H9 (cell line): Measurements from ENCODE around the gene ELAPOR1. TPM values are rescaled to one million over a fixed set of nuclear protein-coding genes. Genes with fewer than 3 reads are reported as not detected.

Source experiments
- DNase-seq: peaks from one replicate; pipeline ENCODE4 v3.0.0-alpha.2; 2017
- H2AFZ ChIP-seq: one replicate; pipeline ENCODE4 v1.6.1; 2013; ENCODE audit warnings: mild to moderate bottlenecking, low read length, control low read depth, moderate library complexity
- H2AK5ac ChIP-seq: 2 replicates; pipeline ENCODE4 v1.6.1; 2013; ENCODE audit warnings: low read length, control low read depth, mixed read lengths; ENCODE audit not compliant: insufficient read length
- H2BK120ac ChIP-seq: one replicate; pipeline ENCODE4 v1.6.1; 2013; ENCODE audit warnings: low read depth, mild to moderate bottlenecking, low read length, control low read depth, inconsistent platforms; ENCODE audit not compliant: poor library complexity, severe bottlenecking
- H2BK12ac ChIP-seq: 2 replicates; pipeline ENCODE4 v1.6.1; 2013; ENCODE audit warnings: low read length, control low read depth, mixed read lengths, low read depth; ENCODE audit not compliant: insufficient read length
- H2BK15ac ChIP-seq: 2 replicates; pipeline ENCODE4 v1.6.1; 2013; ENCODE audit warnings: low read depth, low read length, control low read depth
- H2BK20ac ChIP-seq: one replicate; pipeline ENCODE4 v1.6.1; 2013; ENCODE audit warnings: low read depth, mild to moderate bottlenecking, low read length, control low read depth, inconsistent platforms; ENCODE audit not compliant: poor library complexity, severe bottlenecking
- H2BK5ac ChIP-seq: 2 replicates; pipeline ENCODE4 v1.6.1; 2013; ENCODE audit warnings: low read length, control low read depth, mixed read lengths; ENCODE audit not compliant: insufficient read length
- H3K14ac ChIP-seq: 2 replicates; pipeline ENCODE4 v1.6.1; 2013; ENCODE audit warnings: low read length, control low read depth; ENCODE audit not compliant: insufficient read depth
- H3K18ac ChIP-seq: 2 replicates; pipeline ENCODE4 v1.6.1; 2013; ENCODE audit warnings: low read depth, mild to moderate bottlenecking, mixed read lengths, low read length, control low read depth; ENCODE audit not compliant: insufficient read length
- H3K23ac ChIP-seq: 2 replicates; pipeline ENCODE4 v1.6.1; 2013; ENCODE audit warnings: low read length, control low read depth, mixed read lengths, low read depth; ENCODE audit not compliant: insufficient read length
- H3K23me2 ChIP-seq: 2 replicates; pipeline ENCODE4 v1.6.1; 2013; ENCODE audit warnings: low read depth, mild to moderate bottlenecking, mixed read lengths, low read length, control low read depth; ENCODE audit not compliant: insufficient read length, poor library complexity, severe bottlenecking
- H3K27ac ChIP-seq: 2 replicates; pipeline ENCODE4 v1.5.1; 2013; ENCODE audit warnings: low read length, control low read depth, mixed read lengths, low read depth; ENCODE audit not compliant: insufficient read length
- H3K27me3 ChIP-seq: 2 replicates; pipeline ENCODE4 v1.6.1; 2013; ENCODE audit warnings: low read length, control low read depth, inconsistent platforms; ENCODE audit not compliant: insufficient read depth
- H3K4ac ChIP-seq: 2 replicates; pipeline ENCODE4 v1.6.1; 2013; ENCODE audit warnings: low read depth, mild to moderate bottlenecking, control low read depth, inconsistent platforms, low read length, moderate library complexity
- H3K4me1 ChIP-seq: 2 replicates; pipeline ENCODE4 v1.6.1; 2013; ENCODE audit warnings: low read length, control low read depth, inconsistent platforms; ENCODE audit not compliant: insufficient read depth
- H3K4me2 ChIP-seq: 2 replicates; pipeline ENCODE4 v1.6.1; 2013; ENCODE audit warnings: low read length, control low read depth, mixed read lengths; ENCODE audit not compliant: insufficient read length, insufficient read depth
- H3K56ac ChIP-seq: 2 replicates; pipeline ENCODE4 v1.6.1; 2013; ENCODE audit warnings: low read depth, mild to moderate bottlenecking, mixed read lengths, low read length, control low read depth; ENCODE audit not compliant: insufficient read length
- H3K79me1 ChIP-seq: 2 replicates; pipeline ENCODE4 v1.6.1; 2013; ENCODE audit warnings: low read depth, mild to moderate bottlenecking, moderate library complexity, low read length, control low read depth, inconsistent platforms; ENCODE audit not compliant: insufficient read depth, poor library complexity, severe bottlenecking
- H3K79me2 ChIP-seq: 2 replicates; pipeline ENCODE4 v1.6.1; 2013; ENCODE audit warnings: low read length, control low read depth, inconsistent platforms; ENCODE audit not compliant: insufficient read depth
- H3K9ac ChIP-seq: 2 replicates; pipeline ENCODE4 v1.6.1; 2013; ENCODE audit warnings: low read length, control low read depth, mixed read lengths; ENCODE audit not compliant: insufficient read length; ENCODE audit errors: extremely low read depth
- H3K9me3 ChIP-seq: one replicate; pipeline ENCODE4 v1.6.1; 2013; ENCODE audit warnings: low read depth, low read length, inconsistent platforms; ENCODE audit not compliant: control insufficient read depth
- H3T11ph ChIP-seq: one replicate; pipeline ENCODE4 v1.6.1; 2013; ENCODE audit warnings: mild to moderate bottlenecking, low read length, control low read depth, inconsistent platforms
- H4K20me1 ChIP-seq: one replicate; pipeline ENCODE4 v1.6.1; 2013; ENCODE audit not compliant: control insufficient read depth, insufficient read length, insufficient read depth
- H4K5ac ChIP-seq: 2 replicates; pipeline ENCODE4 v1.6.1; 2013; ENCODE audit warnings: low read depth, mild to moderate bottlenecking, mixed read lengths, low read length, control low read depth; ENCODE audit not compliant: insufficient read length
- H4K8ac ChIP-seq: replicated peaks from 2 replicates; pipeline ENCODE4 v1.6.1; 2013; ENCODE audit warnings: low read length, control low read depth, mixed read lengths, low read depth; ENCODE audit not compliant: insufficient read length
- H4K91ac ChIP-seq: 2 replicates; pipeline ENCODE4 v1.6.1; 2013; ENCODE audit warnings: low read depth, mild to moderate bottlenecking, moderate library complexity, mixed read lengths, low read length, control low read depth; ENCODE audit not compliant: insufficient read length
- H3K27ac Mint-ChIP-seq, 3 experiments: 2 replicates in 2 of 3; 3 replicates in 1 of 3; pipeline ENCODE4 v1.8.0; 2020 to 2021; ENCODE audit warnings: mixed read lengths in 3 of 3, mild to moderate bottlenecking in 1 of 3, moderate library complexity in 1 of 3
- H3K27me3 Mint-ChIP-seq: 2 replicates; pipeline ENCODE4 v1.8.0; 2021; ENCODE audit warnings: low read depth, mild to moderate bottlenecking, moderate library complexity, mixed read lengths
- H3K36me3 Mint-ChIP-seq, 3 experiments: 2 replicates in 2 of 3; 3 replicates in 1 of 3; pipeline ENCODE4 v1.8.0; 2020 to 2021; ENCODE audit warnings: low read depth in 3 of 3, mixed read lengths in 3 of 3; ENCODE audit not compliant: insufficient read depth in 1 of 3
- H3K4me1 Mint-ChIP-seq, 2 experiments: 2 replicates each; pipeline ENCODE4 v1.8.0; 2020; ENCODE audit warnings: mixed read lengths in 2 of 2
- H3K4me3 Mint-ChIP-seq, 2 experiments: 2 replicates in 1 of 2; 3 replicates in 1 of 2; pipeline ENCODE4 v1.8.0; 2020 to 2021; ENCODE audit warnings: mild to moderate bottlenecking in 2 of 2, mixed read lengths in 2 of 2, moderate library complexity in 1 of 2
- H3K9me3 Mint-ChIP-seq, 2 experiments: 2 replicates in 1 of 2; 3 replicates in 1 of 2; pipeline ENCODE4 v1.8.0; 2020; ENCODE audit warnings: mild to moderate bottlenecking in 2 of 2, mixed read lengths in 2 of 2, moderate library complexity in 1 of 2
- WGBS: extraction: QIAGEN DNeasy Blood & Tissue Kit; methylation state at CpG from one replicate; pipeline ENCODE4 v1.1.7; 2013; ENCODE audit warnings: missing lambda C conversion rate, low lambda C conversion rate, mixed read lengths; ENCODE audit not compliant: insufficient read length; ENCODE audit errors: extremely low coverage; 5-methylcytosine and 5-hydroxymethylcytosine counted together
- total RNA-seq: library from RNA; stranded (reverse); gene quantifications from 2 replicates; pipeline ENCODE4 v1.2.1, GENCODE V29; 2021
- TF ChIP-seq, protein P1 (sequence below): fragments of 200-600 bp; sonication (generic); conservative IDR thresholded peaks from 3 replicates; pipeline ENCODE4 v1.8.0; 2021; ENCODE audit warnings: antibody characterized with exemption, mild to moderate bottlenecking

The ELAPOR1 gene
- total RNA-seq, 1 experiment from 2014 or later: 0.55 TPM

DNA sequence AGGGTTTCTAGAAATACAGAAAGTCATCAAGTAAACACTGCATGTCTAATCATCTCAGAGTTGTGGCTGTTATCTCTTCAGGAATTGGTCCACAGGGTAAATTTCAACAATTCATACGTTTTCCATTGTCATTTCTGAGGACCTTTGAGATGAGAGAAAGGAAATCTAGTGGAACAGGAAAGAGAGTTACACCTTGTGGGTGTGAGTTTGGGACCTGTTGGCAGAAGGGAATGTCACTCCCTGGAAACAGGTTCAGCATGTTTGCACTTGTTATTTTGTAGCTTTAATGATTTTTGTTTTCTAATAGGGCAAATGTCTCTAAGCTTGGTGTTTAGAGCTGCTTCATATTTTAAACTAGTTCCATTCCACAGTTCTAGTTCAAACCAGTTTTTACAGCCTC is 17.8 kb upstream of the ELAPOR1 start:
- Histone ChIP-seq H4K20me1 (no peaks in the 10 kb centered on the region), H2AK5ac (no peak overlapping the region), H3K79me1 (no peaks in the 10 kb centered on the region), H4K91ac (no peak overlapping the region), H2BK15ac (no peak overlapping the region), H3K23me2 (peaks cover 10% of the 10 kb centered on the region), H3K9ac (no peak overlapping the region), H3K27me3 (no peaks in the 10 kb centered on the region), H3T11ph (no peak overlapping the region), H4K5ac (no peak overlapping the region), H3K4ac (no peak overlapping the region), H4K8ac (no peak overlapping the region), H2BK12ac (no peak overlapping the region), H3K14ac (no peak overlapping the region), H3K79me2 (peaks cover 5% of the 10 kb centered on the region; the same call in 1 of the 2 replicates), H2AFZ (no peak overlapping the region), H3K9me3 (no peaks in the 10 kb centered on the region), H2BK5ac (no peak overlapping the region), H3K23ac (no peak overlapping the region), H2BK120ac (no peak overlapping the region), H3K4me2 (no peak overlapping the region), H3K27ac (no peak overlapping the region), H2BK20ac (no peak overlapping the region), H3K56ac (no peak overlapping the region), H3K4me1 (no peaks in the 10 kb centered on the region), H3K18ac (no peak overlapping the region)
- WGBS: no CpG with 5 or more reads among the region's 1 CpG
- no peaks in the 10 kb centered on the region for H3K27me3 Mint-ChIP-seq
- H3K9me3 Mint-ChIP-seq: peaks cover 0 to 3% of the 10 kb centered on the region in 2 experiments; a peak in 1 of 5 replicates
- TF ChIP-seq, protein P1, sequence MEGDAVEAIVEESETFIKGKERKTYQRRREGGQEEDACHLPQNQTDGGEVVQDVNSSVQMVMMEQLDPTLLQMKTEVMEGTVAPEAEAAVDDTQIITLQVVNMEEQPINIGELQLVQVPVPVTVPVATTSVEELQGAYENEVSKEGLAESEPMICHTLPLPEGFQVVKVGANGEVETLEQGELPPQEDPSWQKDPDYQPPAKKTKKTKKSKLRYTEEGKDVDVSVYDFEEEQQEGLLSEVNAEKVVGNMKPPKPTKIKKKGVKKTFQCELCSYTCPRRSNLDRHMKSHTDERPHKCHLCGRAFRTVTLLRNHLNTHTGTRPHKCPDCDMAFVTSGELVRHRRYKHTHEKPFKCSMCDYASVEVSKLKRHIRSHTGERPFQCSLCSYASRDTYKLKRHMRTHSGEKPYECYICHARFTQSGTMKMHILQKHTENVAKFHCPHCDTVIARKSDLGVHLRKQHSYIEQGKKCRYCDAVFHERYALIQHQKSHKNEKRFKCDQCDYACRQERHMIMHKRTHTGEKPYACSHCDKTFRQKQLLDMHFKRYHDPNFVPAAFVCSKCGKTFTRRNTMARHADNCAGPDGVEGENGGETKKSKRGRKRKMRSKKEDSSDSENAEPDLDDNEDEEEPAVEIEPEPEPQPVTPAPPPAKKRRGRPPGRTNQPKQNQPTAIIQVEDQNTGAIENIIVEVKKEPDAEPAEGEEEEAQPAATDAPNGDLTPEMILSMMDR: no peak
- DNase-seq: no peak
- peaks cover 11% of the 10 kb centered on the region in 2 experiments for H3K4me1 Mint-ChIP-seq
- no peak overlapping the region for H3K4me3 Mint-ChIP-seq
- H3K36me3 Mint-ChIP-seq: peaks cover 0 to 25% (median 13%) of the 10 kb centered on the region in 3 experiments; a peak in 6 of 7 replicates
- H3K27ac Mint-ChIP-seq: no peak overlapping the region
